NCI-H2029 treated with DMSO at 0.1 percent for 48 hours (cell line): Measurements from ENCODE around the gene CENPI.
A peak's percentile ranks its signal among the peaks of the same experiment; 100 is the strongest.
"Not testable (repeated sequence)": the region's sequence is repeated elsewhere in the genome, so short reads cannot be mapped to it uniquely, and the experiment has no call there.

Source experiments
- DNase-seq: peaks from one replicate; lab custom pipeline; 2025; lab: John Stamatoyannopoulos, UW

CENPI gene, protein sequence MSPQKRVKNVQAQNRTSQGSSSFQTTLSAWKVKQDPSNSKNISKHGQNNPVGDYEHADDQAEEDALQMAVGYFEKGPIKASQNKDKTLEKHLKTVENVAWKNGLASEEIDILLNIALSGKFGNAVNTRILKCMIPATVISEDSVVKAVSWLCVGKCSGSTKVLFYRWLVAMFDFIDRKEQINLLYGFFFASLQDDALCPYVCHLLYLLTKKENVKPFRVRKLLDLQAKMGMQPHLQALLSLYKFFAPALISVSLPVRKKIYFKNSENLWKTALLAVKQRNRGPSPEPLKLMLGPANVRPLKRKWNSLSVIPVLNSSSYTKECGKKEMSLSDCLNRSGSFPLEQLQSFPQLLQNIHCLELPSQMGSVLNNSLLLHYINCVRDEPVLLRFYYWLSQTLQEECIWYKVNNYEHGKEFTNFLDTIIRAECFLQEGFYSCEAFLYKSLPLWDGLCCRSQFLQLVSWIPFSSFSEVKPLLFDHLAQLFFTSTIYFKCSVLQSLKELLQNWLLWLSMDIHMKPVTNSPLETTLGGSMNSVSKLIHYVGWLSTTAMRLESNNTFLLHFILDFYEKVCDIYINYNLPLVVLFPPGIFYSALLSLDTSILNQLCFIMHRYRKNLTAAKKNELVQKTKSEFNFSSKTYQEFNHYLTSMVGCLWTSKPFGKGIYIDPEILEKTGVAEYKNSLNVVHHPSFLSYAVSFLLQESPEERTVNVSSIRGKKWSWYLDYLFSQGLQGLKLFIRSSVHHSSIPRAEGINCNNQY

DNA sequence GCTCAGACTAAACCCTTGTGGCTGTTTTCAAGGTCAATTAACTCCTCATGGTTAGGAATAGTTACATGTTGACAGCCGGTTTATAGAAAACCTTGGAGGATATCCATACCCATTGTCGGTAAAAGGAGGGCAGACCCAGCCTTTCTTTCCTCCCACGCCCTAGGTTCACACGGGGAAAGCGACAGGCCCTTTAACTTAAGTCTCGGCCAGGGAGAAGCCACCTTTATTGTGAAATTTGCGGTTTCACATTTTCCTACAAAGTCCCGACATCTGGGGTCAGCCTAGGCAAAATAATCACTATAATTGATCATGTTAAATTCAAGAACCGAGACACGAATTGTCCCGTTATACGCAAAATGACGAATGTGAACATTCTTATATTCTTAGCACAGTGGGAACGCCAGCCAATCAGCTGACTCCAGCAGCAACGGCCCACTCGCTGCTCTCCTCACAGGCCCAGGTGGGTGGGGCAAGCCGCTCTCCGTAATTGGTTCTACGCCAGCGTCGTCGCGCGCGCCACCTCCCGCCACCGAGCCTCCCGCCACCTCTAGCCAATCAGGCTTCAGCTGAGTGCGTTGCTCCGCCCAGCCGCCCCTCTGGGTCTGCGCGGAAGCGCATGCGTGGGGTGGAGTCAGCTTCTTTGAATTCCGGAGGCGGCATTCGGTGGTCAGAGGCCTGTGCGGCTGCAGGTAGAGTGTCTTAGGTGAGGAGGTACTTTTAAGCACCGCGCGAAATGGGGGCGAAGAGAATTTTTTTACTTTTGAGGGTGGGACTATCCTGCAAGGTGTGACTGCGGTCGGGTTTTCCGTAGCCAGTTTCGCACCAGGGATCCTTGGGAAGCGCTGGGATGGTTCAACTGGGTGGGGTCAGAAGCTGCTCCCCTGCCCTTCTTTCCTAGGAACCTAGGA lies at the start of gene CENPI:
Gene CENPI (plus strand): TSS at position 659 of the 908 bp plus-strand sequence. CDS start 2,867 bp downstream, outside the sequence.
- peak; percentile 42 for DNase-seq

- no peak for DNase-seq
These were observed 46.9 kb upstream of the CENPI start for GRCh38 chrX:101051153-101051548.

DNA sequence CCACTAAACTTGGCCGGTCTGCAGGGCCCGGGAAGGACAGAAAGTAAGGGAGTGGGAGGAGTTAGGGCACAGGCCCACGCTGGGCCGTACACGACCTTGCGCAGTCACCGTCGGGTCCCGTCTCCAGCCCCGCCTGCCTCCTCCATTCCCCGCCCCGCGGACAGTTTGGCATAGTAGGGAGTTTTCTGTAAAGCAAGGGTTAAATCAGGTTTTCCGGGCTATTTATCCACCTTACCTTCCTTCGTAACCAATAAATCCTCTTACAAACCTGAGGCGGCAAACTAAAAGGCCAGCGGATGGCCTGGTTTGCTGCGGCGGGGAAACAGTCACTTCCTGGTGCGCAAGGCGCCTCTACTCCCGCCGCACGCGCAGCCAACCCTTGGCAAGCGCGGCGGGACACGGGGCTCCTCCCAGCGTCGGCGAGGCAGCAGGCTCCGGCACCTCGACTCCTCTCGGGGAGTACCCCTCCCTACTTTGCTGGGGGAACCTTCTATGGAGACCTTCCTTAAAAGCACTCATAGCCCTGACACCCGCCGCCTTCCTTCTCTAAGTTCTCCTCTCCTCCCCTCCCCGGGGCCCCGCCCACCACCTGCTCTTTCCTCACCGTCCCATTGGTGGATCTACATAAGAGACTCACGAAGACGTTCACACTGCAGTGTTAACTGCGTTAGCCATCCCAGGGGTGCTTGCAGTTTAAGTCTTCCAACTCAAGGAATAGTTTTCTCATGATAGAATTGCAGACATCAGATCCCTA lies 46.3 kb upstream of the CENPI start, which contains the start of gene TRMT2B:
Gene TRMT2B (minus strand): TSS at position 563 of the 754 bp plus-strand sequence. CDS start 9,822 bp downstream, outside the sequence.
- peak; percentile 36 for DNase-seq

GRCh38 chrX:101056551-101056950 lies 41.5 kb upstream of the CENPI start:
- DNase-seq = not testable (repeated sequence)

DNA sequence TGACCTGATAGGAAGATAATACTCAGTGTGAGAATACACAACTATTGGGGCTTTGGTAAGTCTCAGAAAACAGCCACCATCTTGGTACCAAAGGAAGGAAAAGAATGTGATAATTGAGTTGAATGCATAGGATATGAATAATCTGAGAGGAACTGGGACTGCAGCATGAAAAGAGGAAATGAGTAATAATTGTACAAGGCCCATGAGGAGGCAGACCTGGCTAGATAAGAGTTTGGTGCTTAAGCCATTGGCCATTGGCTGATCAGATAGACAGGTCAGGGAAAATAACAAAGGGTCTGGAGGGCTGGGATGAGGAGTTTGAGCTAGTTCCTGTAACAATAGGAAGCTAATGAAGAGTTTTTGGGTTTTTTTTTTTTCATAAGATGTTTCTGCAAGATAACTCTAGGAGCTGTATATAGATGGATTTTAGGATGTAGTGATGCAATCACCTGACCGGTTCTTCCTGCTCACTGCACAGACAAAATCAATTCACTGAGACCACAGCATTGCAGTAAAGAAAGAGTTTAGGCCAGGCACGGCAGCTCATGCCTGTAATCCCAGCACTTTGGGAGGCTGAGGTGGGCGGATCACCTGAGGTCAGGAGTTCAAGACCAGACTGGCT lies 40.8 kb upstream of the CENPI start:
- no peak for DNase-seq

DNA sequence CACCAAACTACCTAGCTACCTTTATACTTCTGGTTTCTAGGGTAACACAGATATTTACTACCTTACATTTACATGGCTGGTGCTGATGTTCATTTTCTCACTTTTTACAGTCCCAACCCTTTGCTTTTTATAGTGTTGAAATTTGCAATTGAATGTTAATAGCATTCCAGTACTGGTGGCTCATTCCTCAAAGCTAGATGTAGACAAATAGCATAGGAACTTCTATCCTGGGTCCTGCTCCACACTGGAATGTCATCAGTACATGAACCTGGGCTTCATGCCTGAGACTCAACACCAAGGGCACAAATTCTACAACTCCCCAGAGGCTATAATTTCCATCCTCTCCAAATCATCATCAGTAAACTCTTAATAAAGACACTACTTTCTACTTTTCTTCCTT lies 35.8 kb upstream of the CENPI start:
- no peak for DNase-seq

DNA sequence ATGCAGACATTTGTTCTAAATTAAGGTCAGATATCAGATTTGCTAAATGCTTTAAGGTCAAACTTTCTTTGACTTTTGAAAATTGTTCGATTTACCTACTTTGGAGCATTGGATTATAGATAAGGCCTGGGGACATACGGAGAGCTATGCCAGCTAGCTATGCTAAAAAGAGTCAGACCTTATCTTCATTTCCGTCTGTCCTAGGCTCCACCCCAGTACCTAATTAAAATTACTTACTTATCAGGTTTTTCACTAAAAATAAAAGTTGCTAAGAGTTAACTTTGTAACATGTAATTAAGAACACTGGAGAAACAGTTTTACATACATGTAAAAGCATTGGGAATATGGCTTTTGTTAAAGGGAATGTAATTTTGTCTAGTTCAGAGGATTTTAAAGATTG lies 26.4 kb upstream of the CENPI start:
- no peak for DNase-seq

DNA sequence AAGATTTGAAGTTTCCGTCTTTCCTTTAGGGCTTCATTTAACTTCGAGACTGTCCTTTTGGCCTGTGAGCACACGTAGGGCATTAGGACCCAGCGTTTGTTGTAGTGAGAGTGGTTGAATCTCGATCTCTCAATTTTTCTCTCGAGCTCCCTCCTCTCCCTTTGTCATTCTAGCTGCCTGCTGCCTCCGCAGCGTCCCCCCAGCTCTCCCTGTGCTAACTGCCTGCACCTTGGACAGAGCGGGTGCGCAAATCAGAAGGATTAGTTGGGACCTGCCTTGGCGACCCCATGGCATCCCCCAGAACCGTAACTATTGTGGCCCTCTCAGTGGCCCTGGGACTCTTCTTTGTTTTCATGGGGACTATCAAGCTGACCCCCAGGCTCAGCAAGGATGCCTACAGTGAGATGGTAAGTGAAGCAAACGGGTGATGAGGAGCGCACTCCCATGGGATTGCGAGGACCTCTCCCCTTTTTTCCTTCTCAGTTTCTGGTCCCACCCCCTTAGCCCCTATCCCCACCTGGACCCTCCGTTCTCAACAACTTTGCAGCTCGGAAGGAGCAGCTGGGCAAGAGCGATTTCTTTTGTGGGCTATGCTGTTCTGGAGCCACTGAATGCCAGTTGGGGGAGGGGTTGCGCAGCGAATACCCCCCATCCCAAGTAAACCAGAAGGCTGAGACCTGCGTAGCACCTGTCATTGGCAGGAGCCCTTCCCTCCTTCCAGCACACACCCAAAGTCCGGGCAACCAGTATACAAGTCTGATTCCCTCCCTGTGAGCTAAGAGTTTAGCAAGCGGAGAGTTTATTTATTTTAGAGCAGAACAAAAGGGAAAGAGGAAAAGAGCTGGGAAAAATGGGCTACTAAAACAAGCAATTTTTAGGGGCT lies 19.0 kb upstream of the CENPI start, which contains the start of gene TMEM35A:
Gene TMEM35A (plus strand): TSS at position 164 of the 883 bp plus-strand sequence. CDS start 124 bp downstream, at position 288.
- DNase-seq = no peak

GRCh38 chrX:101079736-101080270 lies 18.2 kb upstream of the CENPI start:
- no peak for DNase-seq

- DNase-seq = no peak
These were observed 17.5 kb upstream of the CENPI start for GRCh38 chrX:101080326-101081124.

DNA sequence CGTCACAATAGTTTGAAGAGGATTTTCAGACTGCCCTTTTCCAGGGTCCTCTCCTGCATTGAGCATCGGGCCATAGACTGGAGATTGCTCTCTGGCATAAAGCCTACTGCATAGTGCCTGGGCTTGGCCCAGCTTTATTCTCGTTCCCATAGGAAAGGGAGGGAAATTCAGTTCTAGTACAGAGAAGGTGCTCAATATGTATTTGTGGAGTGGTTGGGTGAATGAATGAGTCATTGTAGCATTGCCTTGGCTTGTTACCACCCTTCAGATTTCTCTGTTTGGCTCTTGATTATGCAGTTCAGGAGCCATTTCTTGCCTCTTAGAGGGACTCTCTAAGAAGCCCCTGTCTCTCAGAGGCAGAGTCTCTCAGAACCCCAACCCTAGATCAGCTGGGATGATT lies 16.8 kb upstream of the CENPI start:
- no peak for DNase-seq

- no peak for DNase-seq
These were observed 6.2 kb upstream of the CENPI start for GRCh38 chrX:101091817-101092216.

- DNase-seq = no peak
These were observed 10.3 kb downstream of the CENPI start for GRCh38 chrX:101108284-101108683.

GRCh38 chrX:101117701-101118100 lies 19.7 kb downstream of the CENPI start:
- DNase-seq = no peak

DNA sequence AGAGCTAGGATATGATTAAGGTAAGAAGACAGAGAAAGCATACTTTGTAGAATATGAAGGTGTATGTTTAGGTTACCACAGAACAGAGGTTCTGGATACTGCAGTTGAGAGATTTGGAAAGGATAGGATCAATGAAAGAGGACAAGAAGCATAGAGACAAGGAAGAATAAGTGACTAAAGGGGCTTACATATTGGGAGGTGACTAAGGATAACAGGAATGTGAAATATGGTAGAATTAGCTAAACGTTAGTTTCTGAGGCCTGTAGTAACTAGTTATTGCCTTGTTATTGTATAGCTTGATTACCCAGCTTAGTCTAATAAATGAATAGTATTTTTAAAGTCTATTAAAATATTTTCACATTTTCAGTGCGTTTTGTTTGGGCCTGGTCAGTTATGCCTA lies 38.2 kb downstream of the CENPI start:
- DNase-seq = no peak
